Mesendoderm (in vitro differentiated cells): Measurements from ENCODE around the gene CAMP. TPM values are rescaled to one million over a fixed set of nuclear protein-coding genes. Genes with fewer than 3 reads are reported as not detected.

Experiments used
- DNase-seq: peaks from one replicate; pipeline ENCODE4 v3.0.0; 2013
- H2AK5ac ChIP-seq: 2 replicates; pipeline ENCODE4 v1.6.1; 2013; ENCODE audit warnings: low read length, inconsistent platforms
- H2BK120ac ChIP-seq: 2 replicates; pipeline ENCODE4 v1.6.1; 2013; ENCODE audit warnings: low read depth, mild to moderate bottlenecking, low read length, moderate library complexity, mixed read lengths
- H2BK15ac ChIP-seq: replicated peaks from 2 replicates; pipeline ENCODE4 v1.6.1; 2013; ENCODE audit warnings: low read depth, mild to moderate bottlenecking, moderate library complexity
- H2BK5ac ChIP-seq: 2 replicates; pipeline ENCODE4 v1.6.1; 2013; ENCODE audit warnings: low read length, inconsistent platforms
- H3K18ac ChIP-seq: 2 replicates; pipeline ENCODE4 v1.6.1; 2013; ENCODE audit warnings: mild to moderate bottlenecking, low read length, mixed read lengths
- H3K23ac ChIP-seq: one replicate; pipeline ENCODE4 v1.6.1; 2013; ENCODE audit warnings: low read length
- H3K27ac ChIP-seq: 2 replicates; pipeline ENCODE4 v1.5.1; 2013; ENCODE audit warnings: low read depth, mild to moderate bottlenecking, inconsistent platforms, low read length, moderate library complexity
- H3K27me3 ChIP-seq: 2 replicates; pipeline ENCODE4 v1.6.1; 2013; ENCODE audit warnings: low read length, control low read depth, mild to moderate bottlenecking, inconsistent platforms; ENCODE audit not compliant: insufficient read depth, poor library complexity
- H3K36me3 ChIP-seq: 2 replicates; pipeline ENCODE4 v1.6.1; 2013; ENCODE audit warnings: low read length, inconsistent platforms; ENCODE audit not compliant: control insufficient read depth, insufficient read depth
- H3K4ac ChIP-seq: one replicate; pipeline ENCODE4 v1.6.1; 2013; ENCODE audit warnings: low read depth, mild to moderate bottlenecking, low read length, moderate library complexity
- H3K4me1 ChIP-seq: 2 replicates; pipeline ENCODE4 v1.6.1; 2013; ENCODE audit warnings: low read depth, low read length, inconsistent platforms; ENCODE audit not compliant: control insufficient read depth
- H3K4me2 ChIP-seq: 2 replicates; pipeline ENCODE4 v1.6.1; 2013; ENCODE audit warnings: low read length
- H3K4me3 ChIP-seq: 2 replicates; pipeline ENCODE4 v1.5.1; 2013; ENCODE audit warnings: mild to moderate bottlenecking, low read length
- H3K56ac ChIP-seq: one replicate; pipeline ENCODE4 v1.6.1; 2013; ENCODE audit warnings: low read length
- H3K79me1 ChIP-seq: 2 replicates; pipeline ENCODE4 v1.6.1; 2013; ENCODE audit warnings: low read length, inconsistent platforms
- H3K79me2 ChIP-seq: 2 replicates; pipeline ENCODE4 v1.6.1; 2013; ENCODE audit warnings: mild to moderate bottlenecking, low read length; ENCODE audit not compliant: control insufficient read depth, insufficient read depth
- H3K9ac ChIP-seq: 2 replicates; pipeline ENCODE4 v1.6.1; 2013; ENCODE audit warnings: low read length, inconsistent platforms
- H4K5ac ChIP-seq: one replicate; pipeline ENCODE4 v1.6.1; 2013; ENCODE audit warnings: low read length
- H4K8ac ChIP-seq: one replicate; pipeline ENCODE4 v1.6.1; 2013; ENCODE audit warnings: low read depth, mild to moderate bottlenecking, control low read depth, low read length, moderate library complexity
- WGBS: extraction: QIAGEN DNeasy Blood & Tissue Kit; methylation state at CpG from one replicate; pipeline ENCODE4 v1.1.7; 2013; ENCODE audit warnings: low lambda C conversion rate, missing lambda C conversion rate; ENCODE audit not compliant: insufficient coverage; ENCODE audit errors: extremely low coverage; 5-methylcytosine and 5-hydroxymethylcytosine counted together
- polyA plus RNA-seq, 2 experiments: library from polyadenylated mRNA; stranded (reverse); fragments of 200-250 nt; gene quantifications; one replicate each; pipeline ENCODE4 v1.2.3, GENCODE V29; 2013

Gene CAMP
- polyA plus RNA-seq (2013, experiment 1 of 2) = not detected
- polyA plus RNA-seq (2013, experiment 2 of 2) = not detected

DNA sequence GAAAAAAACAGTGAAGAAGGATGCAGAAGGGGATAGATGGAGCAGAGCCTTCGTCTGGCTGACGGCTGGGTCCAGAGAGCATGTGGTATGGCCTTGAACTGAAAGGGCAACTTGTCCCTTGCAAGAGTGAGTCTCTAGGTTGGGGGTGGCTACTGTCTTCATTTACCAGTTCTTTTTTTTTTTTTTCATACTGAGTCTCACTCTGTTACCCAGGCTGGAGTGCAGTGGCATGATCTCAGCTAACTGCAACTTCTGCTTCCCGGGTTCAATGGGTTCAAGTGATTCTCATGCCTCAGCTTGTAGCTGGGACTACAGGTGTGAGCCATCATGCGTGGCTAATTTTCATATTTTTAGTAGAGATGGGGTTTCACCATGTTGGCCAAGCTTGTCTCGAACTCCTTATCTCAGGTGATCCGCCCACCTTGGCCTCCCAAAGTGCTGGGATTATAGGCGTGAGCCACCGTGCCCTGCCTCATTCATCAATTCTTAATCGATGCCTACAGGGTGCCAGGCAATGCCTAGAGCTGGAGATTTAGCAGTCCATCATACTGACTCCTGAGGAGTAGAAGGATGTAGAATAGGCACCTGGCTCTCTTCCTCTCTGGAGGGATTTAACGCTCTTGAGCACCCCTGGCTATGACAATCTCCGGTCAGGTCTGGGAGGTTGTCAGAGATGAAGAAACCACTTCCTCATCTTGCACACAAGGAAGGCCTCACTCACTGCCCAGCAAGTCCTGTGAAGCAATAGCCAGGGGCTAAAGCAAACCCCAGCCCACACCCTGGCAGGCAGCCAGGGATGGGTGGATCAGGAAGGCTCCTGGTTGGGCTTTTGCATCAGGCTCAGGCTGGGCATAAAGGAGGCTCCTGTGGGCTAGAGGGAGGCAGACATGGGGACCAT, at the start of gene CAMP:
CAMP (plus strand) TSS at position 880 of the 898 bp plus-strand sequence; CDS start at position 897, 17 bp downstream.
- Histone ChIP-seq H4K8ac (no peak within 1 kb of the TSS), H3K27me3 (no peaks in the 10 kb centered on the region), H3K27ac (no peak within 1 kb of the TSS), H2BK5ac (no peak within 1 kb of the TSS), H2BK15ac (no peak within 1 kb of the TSS), H3K36me3 (no peaks in the 10 kb centered on the region), H3K4me3 (no peak within 1 kb of the TSS), H3K23ac (no peak within 1 kb of the TSS), H3K79me1 (no peaks in the 10 kb centered on the region), H3K4ac (no peak within 1 kb of the TSS), H2AK5ac (no peak within 1 kb of the TSS), H3K18ac (no peak within 1 kb of the TSS), H3K4me2 (no peak within 1 kb of the TSS), H2BK120ac (no peak within 1 kb of the TSS), H3K56ac (no peak within 1 kb of the TSS), H3K4me1 (no peaks in the 10 kb centered on the region), H4K5ac (no peak within 1 kb of the TSS), H3K79me2 (no peaks in the 10 kb centered on the region), H3K9ac (no peak within 1 kb of the TSS)
- WGBS = no CpG with 5 or more reads among the region's 11 CpGs
- DNase-seq = no peak

- Histone ChIP-seq H3K4me2 (no peak overlapping the region), H3K79me1 (peaks cover 13% of the 10 kb centered on the region), H2BK120ac (no peak overlapping the region), H3K18ac (no peak overlapping the region), H3K4ac (no peak overlapping the region), H2BK15ac (no peak overlapping the region), H3K27ac (no peak overlapping the region), H3K79me2 (peaks cover 21% of the 10 kb centered on the region), H3K27me3 (no peaks in the 10 kb centered on the region), H3K9ac (no peak overlapping the region), H4K5ac (no peak overlapping the region), H4K8ac (no peak overlapping the region), H3K36me3 (peaks cover 21% of the 10 kb centered on the region), H3K23ac (no peak overlapping the region), H3K4me1 (no peaks in the 10 kb centered on the region), H3K56ac (no peak overlapping the region), H2AK5ac (no peak overlapping the region), H2BK5ac (no peak overlapping the region), H3K4me3 (no peak overlapping the region)
- WGBS = no CpG with 5 or more reads among the region's 2 CpGs
- DNase-seq = no peak
Measured at GRCh38 chr3:48178072-48178471, 45.2 kb upstream of the CAMP start.

DNA sequence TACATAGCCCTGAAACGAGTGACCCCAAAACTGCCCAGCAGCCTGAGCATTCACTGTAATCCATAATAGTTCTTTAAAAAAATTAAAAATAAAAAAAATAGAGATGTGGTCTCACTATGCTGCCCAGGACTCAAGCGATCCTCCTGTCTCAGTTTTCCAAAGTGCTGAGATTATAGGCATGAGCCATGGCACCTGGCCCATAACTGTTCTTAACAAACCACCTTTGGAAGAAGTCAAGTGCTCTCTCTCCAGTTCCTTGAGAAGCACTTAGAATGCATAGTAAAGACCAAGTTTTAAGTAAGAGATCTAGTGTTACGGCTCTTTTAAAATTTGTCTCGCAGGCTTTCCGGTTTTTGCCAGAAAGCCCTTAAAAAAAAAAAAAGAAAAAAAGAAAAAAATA, 43.3 kb upstream of the CAMP start:
- Histone ChIP-seq H2AK5ac (no peak overlapping the region), H2BK5ac (no peak overlapping the region), H3K79me2 (peaks cover 24% of the 10 kb centered on the region), H3K27ac (no peak overlapping the region), H3K9ac (no peak overlapping the region), H4K5ac (no peak overlapping the region), H3K36me3 (peaks cover 22% of the 10 kb centered on the region), H3K4ac (no peak overlapping the region), H2BK120ac (no peak overlapping the region), H3K18ac (no peak overlapping the region), H2BK15ac (no peak overlapping the region), H3K79me1 (peaks cover 9% of the 10 kb centered on the region), H3K4me1 (no peaks in the 10 kb centered on the region), H3K4me2 (no peak overlapping the region), H3K56ac (no peak overlapping the region), H3K4me3 (no peak overlapping the region), H4K8ac (no peak overlapping the region), H3K23ac (no peak overlapping the region), H3K27me3 (no peaks in the 10 kb centered on the region)
- no CpG with 5 or more reads among the region's 5 CpGs for WGBS
- no peak for DNase-seq

GRCh38 chr3:48180531-48181253, 42.6 kb upstream of the CAMP start:
- Histone ChIP-seq H3K79me2 (peaks cover 30% of the 10 kb centered on the region), H3K4ac (no peak overlapping the region), H3K56ac (no peak overlapping the region), H3K9ac (no peak overlapping the region), H3K4me1 (no peaks in the 10 kb centered on the region), H4K5ac (no peak overlapping the region), H3K27me3 (no peaks in the 10 kb centered on the region), H2AK5ac (no peak overlapping the region), H3K79me1 (peaks cover 13% of the 10 kb centered on the region), H3K4me2 (no peak overlapping the region), H3K18ac (no peak overlapping the region), H3K23ac (no peak overlapping the region), H3K4me3 (no peak overlapping the region), H4K8ac (no peak overlapping the region), H2BK120ac (no peak overlapping the region), H2BK15ac (no peak overlapping the region), H3K27ac (no peak overlapping the region), H2BK5ac (no peak overlapping the region), H3K36me3 (peaks cover 25% of the 10 kb centered on the region)
- peak; percentile 26 for DNase-seq
- WGBS = 100% methylated on average over 1 of the region's 5 CpGs

- WGBS = no CpG with 5 or more reads among the region's 2 CpGs
- H3K36me3 ChIP-seq = peaks cover 20% of the 10 kb centered on the region
Measured at GRCh38 chr3:48184299-48184698, 39.0 kb upstream of the CAMP start.

More at GRCh38 chr3:48184299-48184698, 39.0 kb upstream of the CAMP start:
- Histone ChIP-seq H3K9ac (no peak overlapping the region), H3K4ac (no peak overlapping the region), H2AK5ac (no peak overlapping the region), H3K4me2 (no peak overlapping the region), H3K56ac (no peak overlapping the region), H2BK15ac (no peak overlapping the region), H2BK5ac (no peak overlapping the region), H3K4me1 (peaks cover 4% of the 10 kb centered on the region), H3K27me3 (no peaks in the 10 kb centered on the region), H3K23ac (no peak overlapping the region), H2BK120ac (no peak overlapping the region), H3K18ac (no peak overlapping the region), H4K8ac (no peak overlapping the region), H3K27ac (no peak overlapping the region), H3K79me1 (peaks cover 18% of the 10 kb centered on the region), H3K79me2 (peaks cover 52% of the 10 kb centered on the region), H4K5ac (no peak overlapping the region), H3K4me3 (no peak overlapping the region)
- DNase-seq = no peak
